Activated naive CD8-positive, alpha-beta T cell treated with anti-CD3 and anti-CD28 coated beads, Interleukin-2, amount 10 ng/mL, durations not matched to agents 7 days and 5 days (primary cell): ENCODE results near the gene CCDC88B. TPM values are rescaled to one million over a fixed set of nuclear protein-coding genes. Genes with fewer than 3 reads are reported as not detected.
"Not testable (repeated sequence)": the region's sequence is repeated elsewhere in the genome, so short reads cannot be mapped to it uniquely, and the experiment has no call there.

ENCODE experiments used
- ATAC-seq: fragments of 150-1000 bp; cut with Tn5 transposase; one replicate; pipeline ENCODE4 v1.10.0; 2021; ENCODE audit warnings: low read depth, moderate library complexity
- POLR2A ChIA-PET: fragments of 350-600 bp; sonication (Branson Sonifier 250); formaldehyde crosslinking; loops from one replicate; lab custom pipeline; 2021; ENCODE audit warnings: antibody characterized with exemption; lab: Charles Lee
- DNase-seq: peaks from one replicate; pipeline ENCODE4 v3.0.0; 2021
- H3K27ac Mint-ChIP-seq: one replicate; pipeline ENCODE4 v1.8.0; 2022; ENCODE audit warnings: mild to moderate bottlenecking, mixed read lengths
- H3K27me3 Mint-ChIP-seq: one replicate; pipeline ENCODE4 v1.8.0; 2022; ENCODE audit warnings: mild to moderate bottlenecking, moderate library complexity, mixed read lengths
- H3K36me3 Mint-ChIP-seq: one replicate; pipeline ENCODE4 v1.8.0; 2021; ENCODE audit warnings: mild to moderate bottlenecking, mixed read lengths
- H3K4me1 Mint-ChIP-seq: one replicate; pipeline ENCODE4 v1.8.0; 2021; ENCODE audit warnings: mixed read lengths
- H3K4me3 Mint-ChIP-seq: one replicate; pipeline ENCODE4 v1.8.0; 2022; ENCODE audit warnings: mild to moderate bottlenecking, moderate library complexity, mixed read lengths
- H3K9me3 Mint-ChIP-seq: one replicate; pipeline ENCODE4 v1.8.0; 2021; ENCODE audit warnings: mixed read lengths
- total RNA-seq, 2 experiments: library from RNA; stranded (reverse); gene quantifications; one replicate each; pipeline ENCODE4 v1.2.3, GENCODE V29; 2021

The CCDC88B gene
- total RNA-seq, 2 experiments from 2014 or later = 132 to 142 TPM

- no peak overlapping the region for H3K4me3 Mint-ChIP-seq
- H3K27me3 Mint-ChIP-seq = no peaks in the 10 kb centered on the region
These were observed 27.1 kb upstream of the CCDC88B start for GRCh38 chr11:64312947-64313346.

DNA sequence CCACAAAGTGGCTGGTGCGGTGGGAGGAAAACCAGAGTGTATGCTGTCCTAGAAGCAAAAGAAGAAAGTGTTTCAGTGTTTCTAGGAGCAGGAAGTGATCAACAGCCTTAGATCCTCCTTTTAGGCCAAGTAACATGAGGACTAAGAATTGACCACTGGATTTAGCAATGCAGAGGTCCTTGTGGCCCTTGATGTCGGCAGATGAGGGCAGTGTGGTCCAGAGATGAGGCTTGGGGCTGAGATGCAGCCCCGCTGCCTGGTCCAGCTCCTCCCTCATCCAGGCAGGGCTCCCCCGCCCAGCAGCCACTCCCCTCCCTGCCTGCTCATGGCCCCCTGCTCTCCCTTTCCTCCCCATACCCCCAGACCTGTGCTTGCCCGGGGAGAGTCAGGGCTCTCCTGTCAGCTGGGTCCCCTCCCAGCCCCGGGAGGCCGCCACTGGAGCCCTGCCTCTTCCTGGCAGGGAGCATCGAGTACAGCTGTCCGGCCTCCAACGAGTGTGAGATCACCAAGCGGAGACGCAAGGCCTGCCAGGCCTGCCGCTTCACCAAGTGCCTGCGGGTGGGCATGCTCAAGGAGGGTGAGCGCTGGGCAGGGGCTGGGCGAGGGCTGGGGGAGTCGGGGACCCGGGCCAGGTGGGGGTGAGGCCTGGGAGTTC lies 26.4 kb upstream of the CCDC88B start:
- Mint-ChIP-seq H3K4me3 (no peak overlapping the region), H3K27ac (peak overlapping the region; percentile 74), H3K9me3 (no peaks in the 10 kb centered on the region), H3K27me3 (no peaks in the 10 kb centered on the region), H3K4me1 (peaks cover 28% of the 10 kb centered on the region), H3K36me3 (peaks cover 1% of the 10 kb centered on the region)
- ATAC-seq (no peak), DNase-seq (no peak)
- POLR2A ChIA-PET = interaction anchor here (1.2 kb wide), 1 partner anchor 27 kb away, joined by 3 read pairs; the partner anchor contains the start of gene CCDC88B

More at GRCh38 chr11:64312947-64313346, 27.1 kb upstream of the CCDC88B start:
- H3K27ac Mint-ChIP-seq = peak overlapping the region; percentile 74
- H3K36me3 Mint-ChIP-seq = peaks cover 1% of the 10 kb centered on the region
- no peak for DNase-seq
- peaks cover 25% of the 10 kb centered on the region for H3K4me1 Mint-ChIP-seq
- ATAC-seq = no peak
- POLR2A ChIA-PET = interaction anchor here (1.2 kb wide), 1 partner anchor 28 kb away, joined by 3 read pairs; the partner anchor contains the start of gene CCDC88B
- H3K9me3 Mint-ChIP-seq = no peaks in the 10 kb centered on the region

- H3K4me3 Mint-ChIP-seq = no peak overlapping the region
- H3K27ac Mint-ChIP-seq = no peak overlapping the region
- no peaks in the 10 kb centered on the region for H3K27me3 Mint-ChIP-seq
- H3K4me1 Mint-ChIP-seq = peaks cover 32% of the 10 kb centered on the region
- ATAC-seq (no peak), DNase-seq (no peak)
- H3K36me3 Mint-ChIP-seq = peaks cover 1% of the 10 kb centered on the region
- POLR2A ChIA-PET = interaction anchor here (1.2 kb wide), 1 partner anchor 26 kb away, joined by 3 read pairs; the partner anchor contains the start of gene CCDC88B
- no peaks in the 10 kb centered on the region for H3K9me3 Mint-ChIP-seq
These were observed 25.7 kb upstream of the CCDC88B start for GRCh38 chr11:64314146-64314804.

- no peak overlapping the region for H3K27ac Mint-ChIP-seq
- DNase-seq = no peak
- POLR2A ChIA-PET = no interaction called here
These were observed 25.0 kb upstream of the CCDC88B start for GRCh38 chr11:64314805-64315561.

GRCh38 chr11:64315667-64316526 lies 24.1 kb upstream of the CCDC88B start:
- not testable (repeated sequence) for H3K36me3 Mint-ChIP-seq, H3K9me3 Mint-ChIP-seq, H3K27me3 Mint-ChIP-seq, DNase-seq, ATAC-seq
- Mint-ChIP-seq H3K4me1 (peaks cover 31% of the 10 kb centered on the region), H3K27ac (peak overlapping the region; percentile 97), H3K4me3 (peak overlapping the region; percentile 87)
- POLR2A ChIA-PET = interaction anchor here (1.1 to 3.6 kb wide), 8 partner anchors 16 to 109 kb away, joined by 3 to 53 read pairs (median 16); partner anchors contain the start of genes CCDC88B, FERMT3, NUDT22 and RPS6KA4

More at GRCh38 chr11:64314805-64315561, 25.0 kb upstream of the CCDC88B start:
- H3K9me3 Mint-ChIP-seq = no peaks in the 10 kb centered on the region
- no peak overlapping the region for H3K4me3 Mint-ChIP-seq
- no peak for ATAC-seq
- H3K36me3 Mint-ChIP-seq = peaks cover 1% of the 10 kb centered on the region
- H3K27me3 Mint-ChIP-seq = no peaks in the 10 kb centered on the region
- H3K4me1 Mint-ChIP-seq = peaks cover 33% of the 10 kb centered on the region

DNA sequence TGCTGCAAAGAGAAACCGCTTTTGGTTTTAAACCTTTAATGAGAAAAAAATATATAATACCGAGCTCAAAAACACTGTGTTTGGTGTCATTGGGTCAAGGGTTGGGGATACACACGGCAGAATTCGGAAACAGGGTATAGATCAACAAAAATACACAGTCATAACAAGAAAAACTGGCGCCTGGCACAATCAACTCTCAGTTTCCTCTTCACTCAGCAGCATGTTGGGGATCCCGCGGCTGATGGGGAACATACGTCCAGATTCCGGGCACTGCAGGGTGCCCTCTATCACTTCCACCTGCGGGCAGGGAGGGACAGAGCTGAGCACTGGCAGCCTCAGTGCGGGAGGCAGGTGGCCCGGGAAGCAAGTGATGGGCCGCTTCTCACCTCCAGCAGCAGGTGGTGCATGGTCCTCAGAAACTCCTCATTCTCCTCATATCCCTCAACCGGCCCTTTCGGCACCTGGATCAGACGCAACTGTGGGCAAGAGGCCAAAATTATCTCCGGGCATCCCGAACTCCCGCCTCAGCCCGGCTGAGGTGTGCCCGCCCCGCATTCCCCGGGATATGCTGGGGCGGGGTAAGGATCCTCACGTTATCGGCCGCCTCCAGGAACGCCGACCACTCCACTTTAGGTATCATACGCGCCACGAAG lies 23.2 kb upstream of the CCDC88B start:
- H3K27me3 Mint-ChIP-seq = no peaks in the 10 kb centered on the region
- H3K9me3 Mint-ChIP-seq = no peaks in the 10 kb centered on the region
- H3K27ac Mint-ChIP-seq = peak overlapping the region; percentile 97
- ATAC-seq = no peak
- H3K4me3 Mint-ChIP-seq = peak overlapping the region; percentile 87
- POLR2A ChIA-PET = interaction anchor here (0.7 to 3.6 kb wide), 23 partner anchors 9 to 462 kb away, joined by 3 to 53 read pairs (median 8); partner anchors contain the start of genes BAD, CCDC88B, COX8A and ESRRA
- peak; percentile 59 for DNase-seq
- peaks cover 33% of the 10 kb centered on the region for H3K4me1 Mint-ChIP-seq
- H3K36me3 Mint-ChIP-seq = peaks cover 7% of the 10 kb centered on the region

DNA sequence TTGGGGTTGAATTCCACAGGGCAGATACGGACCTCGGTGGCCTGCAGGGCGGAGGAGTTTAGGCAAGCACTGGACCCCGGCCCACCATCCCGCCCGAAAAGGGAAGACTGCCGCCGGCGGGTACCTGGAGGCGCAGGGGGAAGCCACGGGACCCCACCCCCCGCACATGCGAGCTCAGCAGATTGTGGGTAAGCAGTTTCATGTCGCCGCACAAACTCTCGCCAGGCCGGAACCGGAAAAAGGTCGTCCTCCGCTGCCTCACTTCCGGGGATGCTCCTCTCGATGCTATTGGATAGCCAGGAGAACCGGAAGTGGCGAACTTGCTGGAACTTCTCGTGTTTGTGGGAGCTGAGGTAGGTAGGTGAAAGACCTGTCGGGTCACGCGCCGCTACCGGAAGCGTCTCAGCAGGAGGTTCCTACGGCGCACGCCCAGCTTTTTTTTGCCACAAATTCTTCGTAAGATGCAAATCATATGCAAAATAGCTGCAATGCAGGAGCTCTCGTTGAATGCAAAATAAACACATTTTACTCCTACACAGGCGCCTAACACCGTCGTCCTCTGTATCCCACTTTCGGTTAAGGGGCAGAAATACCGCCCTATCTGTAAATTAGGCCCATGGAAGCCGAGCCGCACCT lies 22.6 kb upstream of the CCDC88B start, which contains the start of gene TRMT112:
Gene TRMT112, minus strand, starts transcription at position 235 of the 636 bp plus-strand sequence. Its CDS starts 33 bp downstream, at position 202.
- H3K36me3 Mint-ChIP-seq = peaks cover 7% of the 10 kb centered on the region
- POLR2A ChIA-PET = interaction anchor here (0.6 to 3.6 kb wide), 25 partner anchors 10 to 461 kb away, joined by 3 to 53 read pairs (median 8); partner anchors contain the start of genes BAD, CCDC88B, COX8A and ESRRA
- peak within 1 kb of the TSS; percentile 97 for H3K27ac Mint-ChIP-seq
- no peaks in the 10 kb centered on the region for H3K27me3 Mint-ChIP-seq
- no peaks in the 10 kb centered on the region for H3K9me3 Mint-ChIP-seq
- DNase-seq (peak; percentile 87), ATAC-seq (peak; percentile 69)
- peaks cover 30% of the 10 kb centered on the region for H3K4me1 Mint-ChIP-seq
- peak within 1 kb of the TSS; percentile 87 for H3K4me3 Mint-ChIP-seq

DNA sequence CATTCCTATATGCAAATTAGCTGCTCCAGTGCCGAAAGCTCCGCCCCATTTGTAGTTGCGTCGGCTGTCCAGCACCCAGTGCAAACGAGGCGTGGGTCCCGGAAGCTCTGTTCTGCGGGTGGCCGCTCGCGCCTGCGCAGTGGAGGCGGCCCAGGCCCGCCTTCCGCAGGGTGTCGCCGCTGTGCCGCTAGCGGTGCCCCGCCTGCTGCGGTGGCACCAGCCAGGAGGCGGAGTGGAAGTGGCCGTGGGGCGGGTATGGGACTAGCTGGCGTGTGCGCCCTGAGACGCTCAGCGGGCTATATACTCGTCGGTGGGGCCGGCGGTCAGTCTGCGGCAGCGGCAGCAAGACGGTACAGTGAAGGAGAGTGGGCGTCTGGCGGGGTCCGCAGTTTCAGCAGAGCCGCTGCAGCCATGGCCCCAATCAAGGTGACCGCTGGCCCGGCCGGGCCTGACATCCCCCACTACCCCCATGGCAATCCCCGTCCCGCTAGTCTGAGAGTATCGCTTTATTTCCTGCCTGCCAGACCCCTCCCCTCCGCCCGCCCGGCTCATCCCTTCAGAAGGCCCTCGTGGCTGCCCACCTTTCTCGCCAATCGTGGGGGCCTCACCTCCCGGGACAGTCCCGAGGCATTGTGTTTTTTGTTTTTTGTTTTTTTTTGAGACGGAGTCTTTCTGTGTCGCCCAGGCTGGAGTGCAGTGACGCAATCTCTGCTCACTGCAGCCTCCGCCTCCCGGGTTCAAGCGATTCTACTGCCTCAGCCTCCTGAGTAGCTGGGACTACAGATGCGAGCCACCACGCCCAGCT lies 21.8 kb upstream of the CCDC88B start, which contains the start of gene PRDX5:
Gene PRDX5, plus strand, starts transcription at position 161 of the 805 bp plus-strand sequence. Its CDS starts 95 bp downstream, at position 256.
- H3K27me3 Mint-ChIP-seq = no peaks in the 10 kb centered on the region
- H3K27ac Mint-ChIP-seq = peak within 1 kb of the TSS; percentile 97
- POLR2A ChIA-PET = interaction anchor here (0.6 to 3.6 kb wide), 27 partner anchors 9 to 461 kb away, joined by 3 to 53 read pairs (median 8); partner anchors contain the start of genes BAD, CCDC88B, COX8A and ESRRA
- H3K4me3 Mint-ChIP-seq = peak within 1 kb of the TSS; percentile 87
- DNase-seq (peak; percentile 97), ATAC-seq (peak; percentile 82)
- peaks cover 7% of the 10 kb centered on the region for H3K36me3 Mint-ChIP-seq
- H3K4me1 Mint-ChIP-seq = peaks cover 23% of the 10 kb centered on the region
- no peaks in the 10 kb centered on the region for H3K9me3 Mint-ChIP-seq

DNA sequence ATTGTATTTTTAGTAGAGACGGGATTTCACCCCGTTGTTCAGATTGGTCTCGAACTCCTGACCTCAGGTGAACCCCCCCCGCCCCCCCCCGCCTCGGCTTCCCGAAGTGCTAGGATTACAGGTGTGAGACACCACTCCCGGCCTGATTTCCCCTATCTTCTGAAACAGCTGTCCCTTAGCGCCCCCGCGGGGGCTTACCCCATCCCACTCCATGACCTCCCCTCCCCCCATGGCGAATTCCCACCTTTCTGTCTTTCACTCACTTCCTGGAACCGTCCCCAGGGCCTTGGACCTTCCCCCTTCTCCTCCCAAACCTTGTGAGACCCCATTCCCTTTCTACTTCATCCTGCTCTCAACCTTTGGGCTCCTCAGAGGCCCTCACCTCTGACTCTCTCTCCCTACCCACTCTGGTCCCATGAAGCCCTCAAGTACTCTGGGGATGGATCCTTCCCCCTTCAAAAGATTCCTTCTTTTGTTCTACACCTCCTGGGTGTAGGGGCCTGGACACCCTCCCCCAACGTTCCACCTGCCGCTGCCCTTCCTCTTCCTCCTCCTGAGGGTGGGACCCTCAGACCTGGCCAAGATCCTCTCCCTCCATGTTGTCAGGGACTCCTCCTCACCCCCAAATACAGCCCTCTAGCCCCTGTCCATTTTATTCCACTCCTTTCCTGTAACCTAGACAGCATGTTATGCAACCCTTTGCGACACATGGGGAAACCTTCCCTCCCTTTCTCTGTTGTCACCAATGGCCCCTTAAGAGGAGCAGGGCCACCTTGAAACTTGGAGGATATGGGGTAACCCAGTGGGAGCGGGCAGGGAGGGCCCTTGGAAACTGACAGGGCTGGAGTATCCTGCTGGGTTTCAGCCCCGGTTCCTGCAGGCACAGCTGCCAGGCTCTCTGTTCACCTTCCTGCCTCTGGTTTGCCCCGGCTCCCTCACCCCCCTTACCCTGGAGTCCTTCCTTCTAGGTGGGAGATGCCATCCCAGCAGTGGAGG lies 20.9 kb upstream of the CCDC88B start:
- no peaks in the 10 kb centered on the region for H3K9me3 Mint-ChIP-seq
- DNase-seq = no peak
- H3K4me1 Mint-ChIP-seq = peaks cover 21% of the 10 kb centered on the region
- POLR2A ChIA-PET = interaction anchor here (0.6 to 3.6 kb wide), 12 partner anchors 8 to 133 kb away, joined by 6 to 53 read pairs (median 14); partner anchors contain the start of genes CCDC88B, ESRRA and STIP1
- no peak for ATAC-seq
- peaks cover 7% of the 10 kb centered on the region for H3K36me3 Mint-ChIP-seq
- peak overlapping the region; percentile 87 for H3K4me3 Mint-ChIP-seq
- peak overlapping the region; percentile 97 for H3K27ac Mint-ChIP-seq
- H3K27me3 Mint-ChIP-seq = no peaks in the 10 kb centered on the region

- POLR2A ChIA-PET = interaction anchor here (1.7 kb wide), 1 partner anchor 11 kb away, joined by 7 read pairs; no protein-coding TSS in a partner anchor
- H3K9me3 Mint-ChIP-seq = no peaks in the 10 kb centered on the region
- peaks cover 6% of the 10 kb centered on the region for H3K36me3 Mint-ChIP-seq
- peaks cover 21% of the 10 kb centered on the region for H3K4me1 Mint-ChIP-seq
- H3K27me3 Mint-ChIP-seq = no peaks in the 10 kb centered on the region
- H3K27ac Mint-ChIP-seq = no peak overlapping the region
- ATAC-seq (no peak), DNase-seq (no peak)
- H3K4me3 Mint-ChIP-seq = no peak overlapping the region
These were observed 19.4 kb upstream of the CCDC88B start for GRCh38 chr11:64320556-64320955.
